Neuronal stem cell (in vitro differentiated cells): ENCODE data around the gene SHC3.

Experiments
- DNase-seq: peaks from one replicate; pipeline ENCODE4 v3.0.0-alpha.2; 2013; ENCODE audit warnings: low spot score
- H2AFZ ChIP-seq: one replicate; pipeline ENCODE4 v1.6.1; 2013; ENCODE audit warnings: mild to moderate bottlenecking, low read length, inconsistent platforms
- H2AK5ac ChIP-seq: 2 replicates; pipeline ENCODE4 v1.6.1; 2013; ENCODE audit warnings: low read depth, mild to moderate bottlenecking, inconsistent platforms, low read length, moderate library complexity, mixed read lengths
- H2BK120ac ChIP-seq: 2 replicates; pipeline ENCODE4 v1.6.1; 2013; ENCODE audit warnings: low read depth, mild to moderate bottlenecking, inconsistent platforms, low read length, moderate library complexity, mixed read lengths
- H2BK12ac ChIP-seq: one replicate; pipeline ENCODE4 v1.6.1; 2013; ENCODE audit warnings: low read length, inconsistent platforms
- H2BK15ac ChIP-seq: 2 replicates; pipeline ENCODE4 v1.6.1; 2013; ENCODE audit warnings: mild to moderate bottlenecking, low read length, inconsistent platforms, mixed read lengths
- H2BK5ac ChIP-seq: one replicate; pipeline ENCODE4 v1.6.1; 2013; ENCODE audit warnings: inconsistent platforms, mild to moderate bottlenecking, low read length, moderate library complexity
- H3K14ac ChIP-seq: one replicate; pipeline ENCODE4 v1.6.1; 2013; ENCODE audit warnings: low read length, inconsistent platforms
- H3K18ac ChIP-seq: 2 replicates; pipeline ENCODE4 v1.6.1; 2013; ENCODE audit warnings: low read length, inconsistent platforms
- H3K23ac ChIP-seq: 2 replicates; pipeline ENCODE4 v1.6.1; 2013; ENCODE audit warnings: low read depth, mild to moderate bottlenecking, mixed read lengths, low read length, inconsistent platforms; ENCODE audit not compliant: poor library complexity
- H3K27ac ChIP-seq: replicated peaks from 3 replicates; pipeline ENCODE4 v1.5.1; 2013; ENCODE audit warnings: low read length, inconsistent platforms
- H3K27me3 ChIP-seq, 3 experiments: 2 replicates each; pipeline ENCODE4 v1.6.1; 2013; ENCODE audit warnings: low read length in 3 of 3, mild to moderate bottlenecking in 2 of 3, inconsistent platforms in 1 of 3, low read depth in 1 of 3, mixed read lengths in 1 of 3, moderate library complexity in 1 of 3; ENCODE audit not compliant: control insufficient read depth in 3 of 3, insufficient read depth in 3 of 3
- H3K36me3 ChIP-seq, 2 donors: replicated peaks in 1 of 2; 2 replicates each; pipeline ENCODE4 v1.6.1; 2013; ENCODE audit warnings: low read length in 2 of 2; ENCODE audit not compliant: control insufficient read depth in 2 of 2, insufficient read depth in 2 of 2
- H3K4ac ChIP-seq: 2 replicates; pipeline ENCODE4 v1.6.1; 2013; ENCODE audit warnings: inconsistent platforms, mild to moderate bottlenecking, low read length, moderate library complexity
- H3K4me1 ChIP-seq, 2 donors: 1 replicate in 1 of 2; 2 replicates in 1 of 2; pipeline ENCODE4 v1.6.1; 2013; ENCODE audit warnings: low read length in 2 of 2, low read depth in 1 of 2; ENCODE audit not compliant: control insufficient read depth in 2 of 2, insufficient read depth in 1 of 2
- H3K4me2 ChIP-seq: one replicate; pipeline ENCODE4 v1.6.1; 2013; ENCODE audit warnings: mild to moderate bottlenecking, low read length, inconsistent platforms; ENCODE audit not compliant: insufficient read depth, poor library complexity, severe bottlenecking
- H3K4me3 ChIP-seq, 2 donors: 2 replicates each; pipeline ENCODE4 v1.5.1; 2013; ENCODE audit warnings: low read length in 2 of 2, mild to moderate bottlenecking in 2 of 2, inconsistent platforms in 1 of 2, moderate library complexity in 1 of 2
- H3K79me1 ChIP-seq: one replicate; pipeline ENCODE4 v1.6.1; 2013; ENCODE audit warnings: low read depth, mild to moderate bottlenecking, inconsistent platforms, low read length, moderate library complexity
- H3K9ac ChIP-seq: one replicate; pipeline ENCODE4 v1.6.1; 2013; ENCODE audit warnings: mild to moderate bottlenecking, low read depth, low read length, inconsistent platforms; ENCODE audit not compliant: poor library complexity
- H3K9me3 ChIP-seq, 2 donors: replicated peaks in 1 of 2; 2 replicates each; pipeline versions ENCODE3 to v1.6.1; 2013; ENCODE audit warnings: low read length in 2 of 2, mild to moderate bottlenecking in 2 of 2, inconsistent platforms in 1 of 2, low read depth in 1 of 2, mixed read lengths in 1 of 2, moderate library complexity in 1 of 2; ENCODE audit not compliant: control insufficient read depth in 2 of 2, insufficient read depth in 1 of 2
- H4K8ac ChIP-seq: one replicate; pipeline ENCODE4 v1.6.1; 2013; ENCODE audit warnings: low read depth, mild to moderate bottlenecking, inconsistent platforms, low read length, moderate library complexity
- H4K91ac ChIP-seq: one replicate; pipeline ENCODE4 v1.6.1; 2013; ENCODE audit warnings: low read length, low read depth, mild to moderate bottlenecking, inconsistent platforms; ENCODE audit not compliant: poor library complexity
- WGBS, 2 donors: extraction: QIAGEN DNeasy Blood & Tissue Kit; methylation state at CpG; one replicate each; pipeline ENCODE4 v1.1.7; 2013; ENCODE audit warnings: missing lambda C conversion rate in 2 of 2, mixed read lengths in 1 of 2; ENCODE audit not compliant: insufficient read length in 2 of 2, insufficient replicate concordance in 1 of 2; ENCODE audit errors: extremely low coverage in 2 of 2; 5-methylcytosine and 5-hydroxymethylcytosine counted together

Gene SHC3

GRCh38 chr9:89066835-89067234, 111.8 kb downstream of the SHC3 start:
- no peak overlapping the region for H3K4ac ChIP-seq
- H3K9me3 ChIP-seq = peaks cover 0 to 3% of the 10 kb centered on the region in 2 donors
- H2BK120ac ChIP-seq = no peak overlapping the region
- peak overlapping the region in 1 of 2 donors; percentile 27 for H3K4me3 ChIP-seq
- no peak overlapping the region for H4K91ac ChIP-seq
- H3K23ac ChIP-seq = no peak overlapping the region
- H4K8ac ChIP-seq = no peak overlapping the region
- peaks cover 12 to 96% of the 10 kb centered on the region in 2 donors for H3K36me3 ChIP-seq
- H3K79me1 ChIP-seq = no peaks in the 10 kb centered on the region
- H3K27me3 ChIP-seq = no peaks in the 10 kb centered on the region
- H2BK15ac ChIP-seq = no peak overlapping the region
- no CpG with 5 or more reads among the region's 4 CpGs for WGBS, 2 donors
- no peak overlapping the region for H3K18ac ChIP-seq
- no peak for DNase-seq
- H3K14ac ChIP-seq = no peak overlapping the region
- no peak overlapping the region for H2AFZ ChIP-seq
- H3K9ac ChIP-seq = no peak overlapping the region
- no peak overlapping the region for H2BK5ac ChIP-seq
- no peak overlapping the region for H2BK12ac ChIP-seq
- H3K4me2 ChIP-seq = no peak overlapping the region
- no peak overlapping the region for H2AK5ac ChIP-seq
- no peak overlapping the region for H3K27ac ChIP-seq
- H3K4me1 ChIP-seq = peaks cover 0 to 2% of the 10 kb centered on the region in 2 donors

- Histone ChIP-seq H3K9me3 (peaks cover 0 to 3% of the 10 kb centered on the region in 2 donors), H3K23ac (no peak overlapping the region), H3K4ac (no peak overlapping the region), H3K79me1 (no peaks in the 10 kb centered on the region), H3K4me2 (no peak overlapping the region), H2BK15ac (no peak overlapping the region), H3K27ac (no peak overlapping the region), H3K9ac (no peak overlapping the region), H3K4me3 (no peak overlapping the region), H4K8ac (no peak overlapping the region), H3K18ac (no peak overlapping the region), H2BK5ac (no peak overlapping the region), H3K27me3 (no peaks in the 10 kb centered on the region), H3K4me1 (peaks cover 0 to 2% of the 10 kb centered on the region in 2 donors), H2BK12ac (no peak overlapping the region), H3K14ac (no peak overlapping the region), H2AFZ (no peak overlapping the region), H3K36me3 (peaks cover 12 to 96% of the 10 kb centered on the region in 2 donors), H2BK120ac (no peak overlapping the region), H2AK5ac (no peak overlapping the region), H4K91ac (no peak overlapping the region)
- no peak for DNase-seq
- WGBS, 2 donors = no CpG with 5 or more reads among the region's 6 CpGs
Observed at GRCh38 chr9:89065921-89066320, 112.7 kb downstream of the SHC3 start.

- no peak overlapping the region for H3K14ac ChIP-seq
- H3K4ac ChIP-seq = no peak overlapping the region
- no peaks in the 10 kb centered on the region for H3K27me3 ChIP-seq
- H4K8ac ChIP-seq = no peak overlapping the region
- H3K4me2 ChIP-seq = no peak overlapping the region
- H3K9me3 ChIP-seq = peaks cover 16 to 21% of the 10 kb centered on the region in 2 donors
- H3K79me1 ChIP-seq = no peaks in the 10 kb centered on the region
- H3K18ac ChIP-seq = no peak overlapping the region
- no peak overlapping the region for H2BK12ac ChIP-seq
- peaks cover 0 to 2% of the 10 kb centered on the region in 2 donors for H3K4me1 ChIP-seq
- no peak overlapping the region for H2BK15ac ChIP-seq
- no peak overlapping the region for H2BK120ac ChIP-seq
- H4K91ac ChIP-seq = no peak overlapping the region
- H3K23ac ChIP-seq = no peak overlapping the region
- H3K9ac ChIP-seq = no peak overlapping the region
- no peak overlapping the region for H2AK5ac ChIP-seq
- H2BK5ac ChIP-seq = no peak overlapping the region
- no peak overlapping the region for H3K27ac ChIP-seq
- no peak overlapping the region for H2AFZ ChIP-seq
- H3K36me3 ChIP-seq = peaks cover 29 to 92% of the 10 kb centered on the region in 2 donors
- DNase-seq = no peak
- H3K4me3 ChIP-seq = no peak overlapping the region
- no CpG with 5 or more reads among the region's 5 CpGs for WGBS, 2 donors
Observed at GRCh38 chr9:89060790-89061189, 117.8 kb downstream of the SHC3 start.

DNA sequence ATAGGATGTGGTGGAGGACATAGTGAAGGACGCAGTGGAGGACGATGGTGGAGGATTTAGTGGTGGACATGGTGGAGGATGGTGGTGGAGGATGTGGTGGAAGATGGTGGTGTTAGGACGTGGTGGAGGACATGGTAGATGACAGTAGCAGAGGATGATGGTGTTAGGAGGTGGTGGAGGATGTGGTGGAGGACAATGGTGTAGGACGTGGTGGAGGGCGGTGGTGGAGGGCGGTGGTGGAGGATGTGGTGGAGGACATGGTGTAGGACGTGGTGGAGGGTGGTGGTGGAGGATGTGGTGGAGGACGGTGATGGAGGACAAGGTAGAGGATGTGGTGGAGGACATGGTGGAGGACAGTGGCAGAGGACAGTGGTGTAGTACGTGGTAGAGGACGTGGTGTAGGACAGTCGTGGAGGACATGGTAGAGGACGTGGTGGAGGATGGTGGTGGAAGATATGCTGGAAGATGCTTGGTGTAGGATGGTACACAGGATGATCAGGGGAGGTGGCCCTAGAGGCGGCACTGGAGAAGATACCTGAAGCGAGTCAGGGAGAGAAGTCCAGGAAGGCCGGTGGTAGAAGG, 118.6 kb downstream of the SHC3 start:
- no peak overlapping the region for H2AFZ ChIP-seq
- H2AK5ac ChIP-seq = no peak overlapping the region
- H2BK15ac ChIP-seq = no peak overlapping the region
- H3K9ac ChIP-seq = no peak overlapping the region
- peak overlapping the region; percentile 87 for H3K23ac ChIP-seq
- WGBS, 2 donors = 98% methylated on average over 6 of the region's 15 CpGs; no CpG with 5 or more reads in 1 of the 2 donors
- H3K27me3 ChIP-seq = no peaks in the 10 kb centered on the region
- no peak overlapping the region for H4K91ac ChIP-seq
- H3K79me1 ChIP-seq = no peaks in the 10 kb centered on the region
- no peak overlapping the region for H3K27ac ChIP-seq
- H3K4me1 ChIP-seq = peaks cover 0 to 2% of the 10 kb centered on the region in 2 donors
- H3K4me3 ChIP-seq = peak overlapping the region in 1 of 2 donors; percentile 5
- H3K14ac ChIP-seq = no peak overlapping the region
- no peak overlapping the region for H2BK5ac ChIP-seq
- DNase-seq = no peak
- H2BK120ac ChIP-seq = no peak overlapping the region
- H3K36me3 ChIP-seq = peaks cover 25 to 90% of the 10 kb centered on the region in 2 donors
- H3K18ac ChIP-seq = peak overlapping the region; percentile 19
- no peak overlapping the region for H2BK12ac ChIP-seq
- H3K4ac ChIP-seq = no peak overlapping the region
- H3K4me2 ChIP-seq = no peak overlapping the region
- H4K8ac ChIP-seq = no peak overlapping the region
- peaks cover 16 to 21% of the 10 kb centered on the region in 2 donors for H3K9me3 ChIP-seq
